HepG2 (cell line): ENCODE data around the gene ECEL1. TPM values are rescaled to one million over a fixed set of nuclear protein-coding genes. Genes with fewer than 3 reads are reported as not detected.

ENCODE experiments used
- ATAC-seq: fragments of 200-7000 bp; cut with Tn5 transposase; 3 replicates; pipeline ENCODE4 v1.9.1; 2020; ENCODE audit warnings: mild to moderate bottlenecking, moderate library complexity
- BruUV-seq: library from RNA; stranded (reverse); fragments of 400-500 nt; replicated peaks from 2 replicates; lab custom pipeline; 2021; lab: Mats Ljungman, UMichigan
- CTCF ChIA-PET: fragments of 300-600 bp; formaldehyde crosslinking; extraction: SDS; loops from one replicate; lab custom pipeline; 2021; ENCODE audit warnings: low total read pairs, inconsistent platforms, low intra/inter-chr PET ratio; lab: Yijun Ruan, JAX
- POLR2A ChIA-PET: fragments of 350-600 bp; sonication (Branson Sonifier 250); formaldehyde crosslinking; loops from one replicate; lab custom pipeline; 2020; ENCODE audit warnings: antibody characterized with exemption, inconsistent platforms; lab: Yijun Ruan, JAX
- DNase-seq: peaks from one replicate; pipeline ENCODE4 v3.0.0-alpha.2; 2015; ENCODE audit warnings: low spot score
- FAIRE-seq: peaks from 3 replicates; lab custom pipeline; 2011; peaks lifted over from hg19 to GRCh38; lab: Jason Lieb, UNC
- H2AFZ ChIP-seq: one replicate; pipeline ENCODE4 v1.6.1; 2011; ENCODE audit warnings: low read length, inconsistent platforms
- H3K27ac ChIP-seq: fragments of 300-600 bp; 3 replicates; pipeline ENCODE4 v1.8.0; 2011; ENCODE audit warnings: mixed run types, mild to moderate bottlenecking, mixed read lengths, low read length, inconsistent platforms; ENCODE audit not compliant: insufficient read depth; ENCODE audit errors: extremely low read length
- H3K27me3 ChIP-seq, 2 experiments: fragments of 200-600 bp in 1 of 2; 2 replicates in 1 of 2; 3 replicates in 1 of 2; pipeline versions ENCODE4 v1.6.0 to v1.8.0; 2011; ENCODE audit warnings: low read length in 2 of 2, mild to moderate bottlenecking in 2 of 2, moderate library complexity in 2 of 2, inconsistent platforms in 1 of 2; ENCODE audit not compliant: insufficient read depth in 2 of 2, control insufficient read depth in 1 of 2
- H3K36me3 ChIP-seq, 2 experiments: fragments of 200-600 bp in 1 of 2; replicated peaks in 1 of 2; 2 replicates in 1 of 2; 3 replicates in 1 of 2; pipeline versions ENCODE4 v1.5.1 to v1.8.0; 2011; ENCODE audit warnings: low read length in 2 of 2, inconsistent platforms in 1 of 2; ENCODE audit not compliant: insufficient read depth in 2 of 2, control insufficient read depth in 1 of 2
- H3K4me1 ChIP-seq: 2 replicates; pipeline ENCODE4 v1.5.1; 2012; ENCODE audit warnings: low read length, inconsistent platforms; ENCODE audit not compliant: insufficient read depth
- H3K4me2 ChIP-seq: 2 replicates; pipeline ENCODE4 v1.6.0; 2011; ENCODE audit warnings: low read depth, low read length, inconsistent platforms
- H3K4me3 ChIP-seq, 3 experiments: fragments of 200-600 bp in 1 of 3; sonication (generic), shearing (Covaris generic) in 1 of 3; replicated peaks in 1 of 3; 2 replicates each; pipeline ENCODE4 v1.5.1; 2011 to 2016; ENCODE audit warnings: low read length in 3 of 3, inconsistent platforms in 2 of 3, low read depth in 2 of 3, mild to moderate bottlenecking in 2 of 3, control low read depth in 1 of 3, mixed read lengths in 1 of 3; ENCODE audit not compliant: insufficient read depth in 1 of 3
- H3K79me2 ChIP-seq: one replicate; pipeline ENCODE4 v1.6.1; 2011; ENCODE audit warnings: low read length, inconsistent platforms; ENCODE audit not compliant: insufficient read depth
- H3K9ac ChIP-seq: 2 replicates; pipeline ENCODE4 v1.6.0; 2011; ENCODE audit warnings: mild to moderate bottlenecking, low read depth, low read length, inconsistent platforms; ENCODE audit not compliant: insufficient read depth
- H3K9me3 ChIP-seq: 2 replicates; pipeline ENCODE4 v1.5.1; 2012; ENCODE audit warnings: mild to moderate bottlenecking, low read length
- H4K20me1 ChIP-seq: 2 replicates; pipeline ENCODE4 v1.6.0; 2011; ENCODE audit warnings: inconsistent platforms, mild to moderate bottlenecking, low read length, moderate library complexity; ENCODE audit not compliant: insufficient read depth
- ATF2 ChIP-seq: sonication (generic); formaldehyde crosslinking; IDR thresholded peaks from 2 replicates; pipeline ENCODE4 v1.4.0; 2020; ENCODE audit warnings: missing genetic modification reagents
- CREB3 ChIP-seq: sonication (generic); formaldehyde crosslinking; IDR thresholded peaks from 2 replicates; pipeline ENCODE4 v1.5.0; 2020; ENCODE audit warnings: missing genetic modification reagents
- KMT2A ChIP-seq: sonication (generic); formaldehyde crosslinking; IDR thresholded peaks from 2 replicates; pipeline ENCODE4 v1.4.0; 2020; ENCODE audit warnings: missing genetic modification reagents
- MTF2 ChIP-seq: sonication (generic); formaldehyde crosslinking; IDR thresholded peaks from 2 replicates; pipeline ENCODE4 v1.5.0; 2020; ENCODE audit warnings: missing genetic modification reagents, borderline replicate concordance
- NONO ChIP-seq, 2 experiments: fragments of 450-650 bp in 1 of 2; sonication (generic) in 1 of 2; formaldehyde crosslinking in 1 of 2; IDR thresholded peaks in 1 of 2; conservative IDR thresholded peaks in 1 of 2; 2 replicates each; pipeline versions ENCODE4 v1.6.1 to v1.8.0; 2017 to 2022; ENCODE audit warnings: mild to moderate bottlenecking in 1 of 2, missing genetic modification reagents in 1 of 2, moderate library complexity in 1 of 2
- RCOR2 ChIP-seq: IDR thresholded peaks from 2 replicates; pipeline ENCODE4 v1.6.1; 2016; ENCODE audit warnings: missing biosample characterization, missing genetic modification reagents
- TRIM24 ChIP-seq: sonication (generic); formaldehyde crosslinking; IDR thresholded peaks from 2 replicates; pipeline ENCODE4 v1.8.0; 2022; ENCODE audit warnings: mild to moderate bottlenecking, missing genetic modification reagents
- ZMYM4 ChIP-seq: sonication (generic); formaldehyde crosslinking; IDR thresholded peaks from 2 replicates; pipeline ENCODE4 v1.8.1; 2023; ENCODE audit warnings: mild to moderate bottlenecking, missing genetic modification reagents
- ZNF280B ChIP-seq: sonication (generic); formaldehyde crosslinking; IDR thresholded peaks from 2 replicates; pipeline ENCODE4 v1.5.0; 2020; ENCODE audit warnings: missing genetic modification reagents, mild to moderate bottlenecking, borderline replicate concordance
- ZNF326 ChIP-seq: sonication (generic); formaldehyde crosslinking; IDR thresholded peaks from 2 replicates; pipeline ENCODE4 v1.4.0; 2020; ENCODE audit warnings: missing genetic modification reagents, borderline replicate concordance
- ZNF513 ChIP-seq: sonication (generic); formaldehyde crosslinking; conservative IDR thresholded peaks from 2 replicates; pipeline ENCODE4 v1.5.0; 2020; ENCODE audit warnings: missing genetic modification reagents
- WGBS: methylation state at CpG from one replicate; pipeline ENCODE4 v1.1.6; 2017; ENCODE audit warnings: low lambda C conversion rate; 5-methylcytosine and 5-hydroxymethylcytosine counted together
- in situ Hi-C: cut with HindIII; loops from 2 replicates; pipeline ENCODE4 v1.10.0; 2017; ENCODE audit warnings: low pct_unique_long_range_greater_than_20kb; ENCODE audit not compliant: extremely low pct_ligation_motif_present
- intact Hi-C: fragments of 100-400 bp; cut with micrococcal nuclease; formaldehyde crosslinking; loops from one replicate; pipeline ENCODE4 v1.10.0; 2022; ENCODE audit not compliant: unreplicated experiment
- polyA plus RNA-seq, 8 experiments: library from polyadenylated mRNA; depleted of rRNA in 3 of 8; stranded (reverse) in 7 of 8; unstranded in 1 of 8; fragments of >200 nt; fragmentation: Illumina TruSeq in 4 of 8; extraction: Trizol in 4 of 8; gene quantifications; 2 replicates each; pipeline versions ENCODE4 v1.2.1 to v1.2.3, GENCODE V29; 2011 to 2016; ENCODE audit warnings: low read depth in 4 of 8, missing spikeins in 1 of 8, mixed read lengths in 1 of 8; ENCODE audit not compliant: insufficient read depth in 1 of 8
- total RNA-seq, 5 experiments: library from RNA; depleted of rRNA; stranded (reverse); fragments of >200 nt; fragmentation: Illumina TruSeq; extraction: Trizol; gene quantifications; 2 replicates each; pipeline ENCODE4 v1.2.3, GENCODE V29; 2016; ENCODE audit warnings: low read depth in 1 of 5

The ECEL1 gene
- total and polyA plus RNA-seq, 2 of the 13 experiments (the other 11 are each of a cell fraction or from before 2014, with no cell fraction given), result not detected

GRCh38 chr2:232447638-232448303 lies 39.9 kb downstream of the ECEL1 start (continued):
- TF ChIP-seq ATF2 (no peak), ZMYM4 (no peak), RCOR2 (CRISPR knock-in tag) (no peak), ZNF326 (CRISPR knock-in tag) (no peak), ZNF513 (no peak), MTF2 (0 out of 2 replicates have a peak, but pooled peaks have one; percentile 45), KMT2A (no peak)

GRCh38 chr2:232447091-232447620 lies 40.5 kb downstream of the ECEL1 start:
- in situ Hi-C loops (no loop called here), intact Hi-C loops (loop anchor here (5.0 kb wide), 1 partner anchor 75 kb away; the partner anchor contains the start of gene PRSS56)
- 26% methylated on average over 4 of the region's 9 CpGs for WGBS
- no peaks in the 10 kb centered on the region for H4K20me1 ChIP-seq
- no TSS peak for BruUV-seq
- no peak overlapping the region for H3K27ac ChIP-seq
- H3K27me3 ChIP-seq, result peaks cover 5 to 28% of the 10 kb centered on the region in 2 experiments; a peak in 4 of 5 replicates
- TF ChIP-seq CREB3 (no peak), NONO (IDR thresholded peaks at IDR 0.05) (no peak), NONO (CRISPR knock-in tag; conservative IDR thresholded peaks at IDR 0.05) (no peak), ZNF280B (CRISPR knock-in tag) (no peak), TRIM24 (CRISPR knock-in tag) (no peak)
- H3K9ac ChIP-seq, result no peak overlapping the region
- peak overlapping the region; percentile 62 for H3K4me2 ChIP-seq
- no peak for ATAC-seq
- peak overlapping the region in 1 of 3 experiments; percentile 40; a peak in 1 of 6 replicates for H3K4me3 ChIP-seq
- H3K36me3 ChIP-seq, result no peaks in the 10 kb centered on the region
- ChIA-PET CTCF (interaction anchor here (0.9 kb wide), 1 partner anchor 75 kb away, joined by 3 read pairs; no protein-coding TSS in a partner anchor), POLR2A (no interaction called here)
- H3K4me1 ChIP-seq, result peaks cover 21% of the 10 kb centered on the region
- H3K79me2 ChIP-seq, result no peaks in the 10 kb centered on the region
- no peaks in the 10 kb centered on the region for H3K9me3 ChIP-seq
- H2AFZ ChIP-seq, result no peak overlapping the region
- no peak for DNase-seq
- FAIRE-seq, result no peak
